HepG2 (cell line): Measurements from ENCODE around the gene MYO3B. TPM values are rescaled to one million over a fixed set of nuclear protein-coding genes. Genes with fewer than 3 reads are reported as not detected.

Experiments used
- ATAC-seq: fragments of 200-7000 bp; cut with Tn5 transposase; 3 replicates; pipeline ENCODE4 v1.9.1; 2020; ENCODE audit warnings: mild to moderate bottlenecking, moderate library complexity
- BruUV-seq: library from RNA; stranded (reverse); fragments of 400-500 nt; replicated peaks from 2 replicates; lab custom pipeline; 2021; lab: Mats Ljungman, UMichigan
- CTCF ChIA-PET: fragments of 300-600 bp; formaldehyde crosslinking; extraction: SDS; loops from one replicate; lab custom pipeline; 2021; ENCODE audit warnings: low total read pairs, inconsistent platforms, low intra/inter-chr PET ratio; lab: Yijun Ruan, JAX
- POLR2A ChIA-PET: fragments of 350-600 bp; sonication (Branson Sonifier 250); formaldehyde crosslinking; loops from one replicate; lab custom pipeline; 2020; ENCODE audit warnings: antibody characterized with exemption, inconsistent platforms; lab: Yijun Ruan, JAX
- DNase-seq: peaks from one replicate; pipeline ENCODE4 v3.0.0-alpha.2; 2015; ENCODE audit warnings: low spot score
- FAIRE-seq: peaks from 3 replicates; lab custom pipeline; 2011; peaks lifted over from hg19 to GRCh38; lab: Jason Lieb, UNC
- H2AFZ ChIP-seq: one replicate; pipeline ENCODE4 v1.6.1; 2011; ENCODE audit warnings: low read length, inconsistent platforms
- H3K27ac ChIP-seq: fragments of 300-600 bp; 3 replicates; pipeline ENCODE4 v1.8.0; 2011; ENCODE audit warnings: mixed run types, mild to moderate bottlenecking, mixed read lengths, low read length, inconsistent platforms; ENCODE audit not compliant: insufficient read depth; ENCODE audit errors: extremely low read length
- H3K27me3 ChIP-seq, 2 experiments: fragments of 200-600 bp in 1 of 2; 2 replicates in 1 of 2; 3 replicates in 1 of 2; pipeline versions ENCODE4 v1.6.0 to v1.8.0; 2011; ENCODE audit warnings: low read length in 2 of 2, mild to moderate bottlenecking in 2 of 2, moderate library complexity in 2 of 2, inconsistent platforms in 1 of 2; ENCODE audit not compliant: insufficient read depth in 2 of 2, control insufficient read depth in 1 of 2
- H3K36me3 ChIP-seq, 2 experiments: fragments of 200-600 bp in 1 of 2; replicated peaks in 1 of 2; 2 replicates in 1 of 2; 3 replicates in 1 of 2; pipeline versions ENCODE4 v1.5.1 to v1.8.0; 2011; ENCODE audit warnings: low read length in 2 of 2, inconsistent platforms in 1 of 2; ENCODE audit not compliant: insufficient read depth in 2 of 2, control insufficient read depth in 1 of 2
- H3K4me1 ChIP-seq: 2 replicates; pipeline ENCODE4 v1.5.1; 2012; ENCODE audit warnings: low read length, inconsistent platforms; ENCODE audit not compliant: insufficient read depth
- H3K4me2 ChIP-seq: 2 replicates; pipeline ENCODE4 v1.6.0; 2011; ENCODE audit warnings: low read depth, low read length, inconsistent platforms
- H3K4me3 ChIP-seq, 3 experiments: fragments of 200-600 bp in 1 of 3; sonication (generic), shearing (Covaris generic) in 1 of 3; replicated peaks in 1 of 3; 2 replicates each; pipeline ENCODE4 v1.5.1; 2011 to 2016; ENCODE audit warnings: low read length in 3 of 3, inconsistent platforms in 2 of 3, low read depth in 2 of 3, mild to moderate bottlenecking in 2 of 3, control low read depth in 1 of 3, mixed read lengths in 1 of 3; ENCODE audit not compliant: insufficient read depth in 1 of 3
- H3K79me2 ChIP-seq: one replicate; pipeline ENCODE4 v1.6.1; 2011; ENCODE audit warnings: low read length, inconsistent platforms; ENCODE audit not compliant: insufficient read depth
- H3K9ac ChIP-seq: 2 replicates; pipeline ENCODE4 v1.6.0; 2011; ENCODE audit warnings: mild to moderate bottlenecking, low read depth, low read length, inconsistent platforms; ENCODE audit not compliant: insufficient read depth
- H3K9me3 ChIP-seq: 2 replicates; pipeline ENCODE4 v1.5.1; 2012; ENCODE audit warnings: mild to moderate bottlenecking, low read length
- H4K20me1 ChIP-seq: 2 replicates; pipeline ENCODE4 v1.6.0; 2011; ENCODE audit warnings: inconsistent platforms, mild to moderate bottlenecking, low read length, moderate library complexity; ENCODE audit not compliant: insufficient read depth
- FIP1L1 ChIP-seq: fragments of 200-400 bp; formaldehyde crosslinking; IDR thresholded peaks from 2 replicates; pipeline ENCODE4 v1.6.1; 2018; ENCODE audit warnings: low read depth, mild to moderate bottlenecking, low read length, moderate library complexity, borderline replicate concordance; ENCODE audit not compliant: insufficient read depth
- GATA4 ChIP-seq: sonication (generic); IDR thresholded peaks from 2 replicates; pipeline ENCODE4 v1.6.1; 2016; ENCODE audit warnings: antibody characterized with exemption, low read depth, borderline replicate concordance
- HOXA7 ChIP-seq: sonication (generic); formaldehyde crosslinking; IDR thresholded peaks from 2 replicates; pipeline ENCODE4 v1.8.1; 2022; ENCODE audit warnings: mild to moderate bottlenecking, missing genetic modification reagents, moderate library complexity
- SIX4 ChIP-seq: sonication (generic); formaldehyde crosslinking; IDR thresholded peaks from 2 replicates; pipeline ENCODE4 v1.4.0; 2020; ENCODE audit warnings: missing genetic modification reagents
- STAT6 ChIP-seq: sonication (generic); formaldehyde crosslinking; IDR thresholded peaks from 2 replicates; pipeline ENCODE4 v1.4.0; 2020; ENCODE audit warnings: missing genetic modification reagents, mild to moderate bottlenecking, borderline replicate concordance
- TAF1 ChIP-seq: sonication (generic); formaldehyde crosslinking; IDR thresholded peaks from 2 replicates; pipeline ENCODE4 v1.4.0; 2020; ENCODE audit warnings: missing genetic modification reagents
- ZNF318 ChIP-seq: sonication (generic); formaldehyde crosslinking; IDR thresholded peaks from 2 replicates; pipeline ENCODE4 v1.4.0; 2020; ENCODE audit warnings: mild to moderate bottlenecking, missing genetic modification reagents
- ZNF460 ChIP-seq: sonication (generic); formaldehyde crosslinking; IDR thresholded peaks from 2 replicates; pipeline ENCODE4 v1.5.1; 2020; ENCODE audit warnings: missing genetic modification reagents, mild to moderate bottlenecking, borderline replicate concordance
- ZNF879 ChIP-seq: sonication (generic); formaldehyde crosslinking; IDR thresholded peaks from 2 replicates; pipeline ENCODE4 v1.8.1; 2023; ENCODE audit warnings: missing genetic modification reagents
- WGBS: methylation state at CpG from one replicate; pipeline ENCODE4 v1.1.6; 2017; ENCODE audit warnings: low lambda C conversion rate; 5-methylcytosine and 5-hydroxymethylcytosine counted together
- in situ Hi-C: cut with HindIII; loops from 2 replicates; pipeline ENCODE4 v1.10.0; 2017; ENCODE audit warnings: low pct_unique_long_range_greater_than_20kb; ENCODE audit not compliant: extremely low pct_ligation_motif_present
- intact Hi-C: fragments of 100-400 bp; cut with micrococcal nuclease; formaldehyde crosslinking; loops from one replicate; pipeline ENCODE4 v1.10.0; 2022; ENCODE audit not compliant: unreplicated experiment
- polyA plus RNA-seq, 8 experiments: library from polyadenylated mRNA; depleted of rRNA in 3 of 8; stranded (reverse) in 7 of 8; unstranded in 1 of 8; fragments of >200 nt; fragmentation: Illumina TruSeq in 4 of 8; extraction: Trizol in 4 of 8; gene quantifications; 2 replicates each; pipeline versions ENCODE4 v1.2.1 to v1.2.3, GENCODE V29; 2011 to 2016; ENCODE audit warnings: low read depth in 4 of 8, missing spikeins in 1 of 8, mixed read lengths in 1 of 8; ENCODE audit not compliant: insufficient read depth in 1 of 8
- total RNA-seq, 5 experiments: library from RNA; depleted of rRNA; stranded (reverse); fragments of >200 nt; fragmentation: Illumina TruSeq; extraction: Trizol; gene quantifications; 2 replicates each; pipeline ENCODE4 v1.2.3, GENCODE V29; 2016; ENCODE audit warnings: low read depth in 1 of 5

MYO3B gene
- total and polyA plus RNA-seq, 2 of the 13 experiments (the other 11 are each of a cell fraction or from before 2014, with no cell fraction given): 0.01 TPM; not detected in 1

GRCh38 chr2:170548304-170548703, 370.4 kb downstream of the MYO3B start:
- ChIA-PET POLR2A (no interaction called here), CTCF (no interaction called here)
- H3K27me3 ChIP-seq: peaks cover 0 to 12% of the 10 kb centered on the region in 2 experiments; a peak in 3 of 5 replicates
- no peaks in the 10 kb centered on the region for H4K20me1 ChIP-seq
- H2AFZ ChIP-seq: no peak overlapping the region
- no peaks in the 10 kb centered on the region for H3K79me2 ChIP-seq
- no peak overlapping the region for H3K4me3 ChIP-seq
- H3K27ac ChIP-seq: no peak overlapping the region
- intact Hi-C loops: no loop called here
- H3K4me2 ChIP-seq: no peak overlapping the region
- DNase-seq: no peak
- FAIRE-seq: no peak
- no TSS peak for BruUV-seq
- no peak overlapping the region for H3K9ac ChIP-seq
- no peaks in the 10 kb centered on the region for H3K4me1 ChIP-seq
- no peak for ATAC-seq
- 16% methylated on average over 2 of the region's 2 CpGs for WGBS
- H3K9me3 ChIP-seq: peaks cover 15% of the 10 kb centered on the region; the same call in 1 of the 2 replicates
- no peaks in the 10 kb centered on the region for H3K36me3 ChIP-seq
- in situ Hi-C loops: no loop called here
- TF ChIP-seq STAT6 (CRISPR knock-in tag) (no peak), TAF1 (CRISPR knock-in tag) (no peak), GATA4 (no peak), ZNF460 (no peak), FIP1L1 (no peak), SIX4 (CRISPR knock-in tag) (no peak), HOXA7 (CRISPR knock-in tag) (no peak), ZNF879 (CRISPR knock-in tag) (no peak), ZNF318 (no peak)
